Trophoblast cell (in vitro differentiated cells and primary cell): ENCODE measurements around the gene TLE3.

Experiments
- DNase-seq, 2 donors: peaks; one replicate each; pipeline ENCODE4 v3.0.0-alpha.2; 2016
- H2AFZ ChIP-seq: 2 replicates; pipeline ENCODE4 v1.6.1; 2013; ENCODE audit warnings: low read length, moderate library complexity, mild to moderate bottlenecking; ENCODE audit not compliant: insufficient read depth, poor library complexity
- H2AK5ac ChIP-seq: 2 replicates; pipeline ENCODE4 v1.6.1; 2013; ENCODE audit warnings: mild to moderate bottlenecking, low read length
- H2BK120ac ChIP-seq: 2 replicates; pipeline ENCODE4 v1.6.1; 2013; ENCODE audit warnings: low read length, mild to moderate bottlenecking, moderate library complexity; ENCODE audit not compliant: insufficient read depth, poor library complexity
- H2BK12ac ChIP-seq: 2 replicates; pipeline ENCODE4 v1.6.1; 2013; ENCODE audit warnings: mild to moderate bottlenecking, low read length, moderate library complexity
- H2BK5ac ChIP-seq: 2 replicates; pipeline ENCODE4 v1.6.1; 2013; ENCODE audit warnings: low read length, low read depth, moderate library complexity, mild to moderate bottlenecking; ENCODE audit not compliant: poor library complexity
- H3K14ac ChIP-seq: 2 replicates; pipeline ENCODE4 v1.6.1; 2013; ENCODE audit warnings: mild to moderate bottlenecking, low read length
- H3K18ac ChIP-seq: 2 replicates; pipeline ENCODE4 v1.6.1; 2013; ENCODE audit warnings: mild to moderate bottlenecking, low read length
- H3K23ac ChIP-seq: 2 replicates; pipeline ENCODE4 v1.6.1; 2013; ENCODE audit warnings: low read length
- H3K27ac ChIP-seq: 2 replicates; pipeline ENCODE4 v1.5.1; 2013; ENCODE audit warnings: low read depth, mild to moderate bottlenecking, inconsistent platforms, low read length, moderate library complexity
- H3K27me3 ChIP-seq: 2 replicates; pipeline ENCODE4 v1.6.1; 2013; ENCODE audit warnings: inconsistent platforms, mild to moderate bottlenecking, low read length, moderate library complexity; ENCODE audit not compliant: insufficient read depth
- H3K36me3 ChIP-seq, 2 experiments: 1 replicate in 1 of 2; 2 replicates in 1 of 2; pipeline ENCODE4 v1.6.1; 2013; ENCODE audit warnings: low read length in 2 of 2, mild to moderate bottlenecking in 2 of 2, moderate library complexity in 1 of 2; ENCODE audit not compliant: insufficient read depth in 2 of 2, control insufficient read depth in 1 of 2
- H3K4ac ChIP-seq: 2 replicates; pipeline ENCODE4 v1.6.1; 2013; ENCODE audit warnings: low read depth, mild to moderate bottlenecking, low read length, moderate library complexity
- H3K4me1 ChIP-seq, 2 experiments: 1 replicate in 1 of 2; 2 replicates in 1 of 2; pipeline ENCODE4 v1.6.1; 2013; ENCODE audit warnings: low read length in 2 of 2, mild to moderate bottlenecking in 2 of 2, moderate library complexity in 1 of 2; ENCODE audit not compliant: insufficient read depth in 2 of 2, control insufficient read depth in 1 of 2
- H3K4me2 ChIP-seq: 2 replicates; pipeline ENCODE4 v1.6.1; 2013; ENCODE audit warnings: inconsistent platforms, mild to moderate bottlenecking, low read length, moderate library complexity
- H3K4me3 ChIP-seq: 2 replicates; pipeline ENCODE4 v1.5.1; 2013; ENCODE audit warnings: mild to moderate bottlenecking, low read depth, low read length, inconsistent platforms
- H3K79me1 ChIP-seq: one replicate; pipeline ENCODE4 v1.6.1; 2013; ENCODE audit warnings: low read length
- H3K79me2 ChIP-seq: 2 replicates; pipeline ENCODE4 v1.6.1; 2013; ENCODE audit warnings: low read length, mild to moderate bottlenecking; ENCODE audit not compliant: control insufficient read depth, insufficient read depth, poor library complexity
- H3K9ac ChIP-seq: 2 replicates; pipeline ENCODE4 v1.6.1; 2013; ENCODE audit warnings: mild to moderate bottlenecking, low read length
- H3K9me3 ChIP-seq: 2 replicates; pipeline ENCODE4 v1.6.1; 2013; ENCODE audit warnings: low read depth, mild to moderate bottlenecking, control low read depth, inconsistent platforms, low read length; ENCODE audit not compliant: insufficient read depth
- H4K12ac ChIP-seq: 2 replicates; pipeline ENCODE4 v1.6.1; 2013; ENCODE audit warnings: low read depth, mild to moderate bottlenecking, low read length, moderate library complexity
- H4K8ac ChIP-seq: 2 replicates; pipeline ENCODE4 v1.6.1; 2013; ENCODE audit warnings: low read depth, mild to moderate bottlenecking, low read length, moderate library complexity
- H4K91ac ChIP-seq: one replicate; pipeline ENCODE4 v1.6.1; 2013; ENCODE audit warnings: low read depth, mild to moderate bottlenecking, low read length, moderate library complexity
- WGBS: extraction: QIAGEN DNeasy Blood & Tissue Kit; methylation state at CpG from one replicate; pipeline ENCODE4 v1.1.7; 2013; ENCODE audit warnings: missing lambda C conversion rate; ENCODE audit not compliant: insufficient read length, insufficient coverage; ENCODE audit errors: extremely low coverage; 5-methylcytosine and 5-hydroxymethylcytosine counted together

TLE3 gene

DNA sequence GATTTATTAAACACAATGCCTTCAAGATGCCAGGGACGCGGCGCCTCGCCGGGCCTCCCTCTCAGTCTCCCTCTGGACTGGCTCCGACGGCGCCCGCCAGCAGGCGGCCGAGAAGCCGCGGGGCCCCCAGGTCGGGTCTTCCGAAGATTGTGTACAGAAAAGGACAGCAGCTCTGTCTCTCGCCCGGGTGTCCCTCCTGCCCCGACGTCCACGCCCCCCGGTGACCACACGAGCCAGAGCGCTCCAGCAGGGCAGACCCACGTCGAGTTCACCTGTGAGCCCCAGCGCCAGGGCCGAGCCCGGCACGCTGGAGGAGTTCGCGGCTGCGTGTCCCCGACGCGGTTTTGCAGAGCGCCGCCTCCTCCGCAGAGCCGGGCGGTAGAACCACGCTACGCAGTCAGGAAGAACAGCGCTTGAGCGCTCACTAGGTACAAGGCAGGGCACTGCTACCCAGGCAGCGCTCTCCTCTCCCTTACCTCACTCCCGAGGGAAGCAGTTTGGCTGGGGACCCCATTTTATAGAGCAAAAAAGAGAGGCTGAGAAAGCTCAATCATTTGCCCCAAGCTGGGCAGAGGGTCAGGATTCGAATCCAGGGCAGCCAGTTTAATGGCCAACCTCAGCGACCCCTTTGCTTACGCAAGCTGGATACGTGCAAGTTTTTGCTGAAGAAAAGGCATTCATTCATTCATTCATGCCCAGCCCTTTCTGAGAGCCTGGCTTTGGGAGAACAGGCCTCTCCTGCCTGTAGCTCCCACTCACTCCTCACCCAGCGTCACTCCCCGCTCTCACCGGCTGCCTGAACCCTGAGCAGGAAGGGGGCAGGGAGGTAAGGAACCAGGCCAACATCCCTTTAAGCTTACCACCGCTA is 3.0 kb upstream of the TLE3 start:
- whole genome bisulfite sequencing, result no CpG with 5 or more reads among the region's 54 CpGs
- H3K79me1 ChIP-seq, result peaks cover 30% of the 10 kb centered on the region
- peaks cover 2% of the 10 kb centered on the region for H3K9me3 ChIP-seq
- peaks cover 17% of the 10 kb centered on the region for H3K79me2 ChIP-seq
- H4K91ac ChIP-seq, result peak overlapping the region; percentile 12
- no peak overlapping the region for H3K9ac ChIP-seq
- H3K4me1 ChIP-seq, result peaks cover 10 to 19% of the 10 kb centered on the region in 2 experiments
- peak overlapping the region; percentile 49 for H3K4me3 ChIP-seq
- no peak overlapping the region for H2AK5ac ChIP-seq
- no peaks in the 10 kb centered on the region for H3K36me3 ChIP-seq
- peak overlapping the region; percentile 7 for H3K14ac ChIP-seq
- peak overlapping the region; percentile 20 for H2AFZ ChIP-seq
- H3K18ac ChIP-seq, result peak overlapping the region; percentile 35
- H3K4ac ChIP-seq, result no peak overlapping the region
- H3K27ac ChIP-seq, result no peak overlapping the region
- H4K12ac ChIP-seq, result no peak overlapping the region
- peak overlapping the region; percentile 65 for H3K4me2 ChIP-seq
- peaks cover 3% of the 10 kb centered on the region for H3K27me3 ChIP-seq
- peak; percentile 66 to 77 for DNase-seq
- no peak overlapping the region for H3K23ac ChIP-seq
- H4K8ac ChIP-seq, result peak overlapping the region; percentile 39
- peak overlapping the region; percentile 10 for H2BK5ac ChIP-seq
- H2BK12ac ChIP-seq, result peak overlapping the region; percentile 47
- no peak overlapping the region for H2BK120ac ChIP-seq

DNA sequence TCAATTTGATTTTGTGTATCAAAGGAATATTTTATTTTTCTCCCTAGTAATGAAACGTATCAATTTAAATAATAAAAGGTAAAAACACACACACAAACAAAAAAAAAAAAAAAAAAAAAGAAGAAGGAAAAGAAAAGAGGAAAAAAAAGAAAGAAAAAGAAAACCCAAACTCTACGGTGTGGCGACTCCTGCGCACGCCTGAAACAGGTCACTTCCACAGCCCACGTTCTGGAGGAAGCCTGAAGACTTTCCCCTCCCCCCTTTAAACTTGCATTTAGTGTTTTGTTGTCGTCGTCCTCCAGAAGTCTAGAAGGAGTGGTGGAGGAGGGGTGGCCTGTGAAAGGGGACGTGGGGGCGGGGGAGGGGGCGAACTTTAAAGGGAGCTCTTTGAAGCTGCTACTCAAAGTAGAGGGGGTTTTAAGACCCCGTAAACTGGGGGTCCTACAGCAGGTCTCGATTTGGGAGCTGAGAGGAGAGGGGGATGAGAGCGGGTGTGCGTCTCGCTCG is 2.3 kb upstream of the TLE3 start:
- Histone ChIP-seq H3K9me3 (peaks cover 2% of the 10 kb centered on the region), H3K79me1 (peaks cover 37% of the 10 kb centered on the region), H3K27me3 (peaks cover 3% of the 10 kb centered on the region), H3K4me1 (peaks cover 10 to 19% of the 10 kb centered on the region in 2 experiments), H3K23ac (no peak overlapping the region), H2BK12ac (no peak overlapping the region), H2AK5ac (no peak overlapping the region), H3K4me2 (peak overlapping the region; percentile 65), H3K14ac (no peak overlapping the region), H3K36me3 (no peaks in the 10 kb centered on the region), H2BK5ac (peak overlapping the region; percentile 10), H3K9ac (no peak overlapping the region), H2BK120ac (no peak overlapping the region), H3K18ac (no peak overlapping the region), H3K79me2 (peaks cover 23% of the 10 kb centered on the region), H4K8ac (peak overlapping the region; percentile 39), H3K4ac (no peak overlapping the region), H4K91ac (no peak overlapping the region), H2AFZ (no peak overlapping the region), H4K12ac (no peak overlapping the region), H3K4me3 (no peak overlapping the region), H3K27ac (no peak overlapping the region)
- peak in 1 of 2 donors; percentile 40 for DNase-seq
- no CpG with 5 or more reads among the region's 17 CpGs for WGBS

DNA sequence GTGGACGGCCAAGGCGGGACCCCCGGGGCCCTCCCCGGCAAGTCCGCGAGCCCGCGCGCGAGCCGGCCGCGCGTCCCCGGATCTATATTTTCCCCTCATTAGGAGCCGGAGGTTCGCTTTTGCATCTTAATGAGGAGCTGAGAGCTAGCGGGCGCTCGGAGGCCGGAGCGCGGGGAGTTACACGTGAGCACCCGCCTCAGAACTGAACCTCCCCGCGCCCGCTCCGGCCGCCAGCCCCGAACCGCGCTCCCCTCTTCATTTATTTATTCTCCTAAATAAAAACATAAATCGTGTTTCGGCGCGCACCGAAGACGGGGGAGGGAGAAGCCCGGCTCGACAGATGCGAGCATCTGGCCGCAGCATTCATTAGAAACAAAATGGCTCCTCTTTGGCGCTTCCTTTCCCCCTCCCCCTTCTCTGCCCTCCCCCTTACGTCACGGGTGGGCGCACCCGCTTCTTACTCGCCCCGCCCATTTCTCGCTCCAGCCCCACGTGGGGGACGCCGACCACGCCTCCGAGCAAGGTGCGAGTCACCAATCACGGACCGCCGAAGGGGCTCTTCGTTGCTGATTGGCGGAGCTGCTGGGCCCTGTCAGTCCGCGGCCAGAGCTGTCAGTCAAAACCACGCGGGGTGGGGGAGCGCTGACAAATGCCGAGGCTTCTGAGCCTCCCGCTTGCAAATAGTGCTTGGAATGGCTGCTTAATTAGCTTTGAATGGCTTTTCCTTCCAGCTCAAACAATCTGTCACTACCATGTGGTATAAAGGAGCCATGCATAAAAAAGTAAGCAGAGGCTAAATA is 1.6 kb upstream of the TLE3 start:
- peak overlapping the region; percentile 68 for H4K91ac ChIP-seq
- peaks cover 3% of the 10 kb centered on the region for H3K27me3 ChIP-seq
- H3K36me3 ChIP-seq, result peaks cover 0 to 3% of the 10 kb centered on the region in 2 experiments
- no peak overlapping the region for H4K12ac ChIP-seq
- H3K4me2 ChIP-seq, result peak overlapping the region; percentile 96
- peak overlapping the region; percentile 41 for H3K18ac ChIP-seq
- peak overlapping the region; percentile 64 for H2AFZ ChIP-seq
- no peak overlapping the region for H3K27ac ChIP-seq
- peak overlapping the region; percentile 49 for H2BK5ac ChIP-seq
- H2BK12ac ChIP-seq, result no peak overlapping the region
- peak overlapping the region; percentile 44 for H3K4ac ChIP-seq
- peaks cover 37% of the 10 kb centered on the region for H3K79me1 ChIP-seq
- peak overlapping the region; percentile 70 for H2BK120ac ChIP-seq
- peaks cover 14 to 24% of the 10 kb centered on the region in 2 experiments for H3K4me1 ChIP-seq
- H3K79me2 ChIP-seq, result peaks cover 23% of the 10 kb centered on the region
- DNase-seq, result peak; percentile 99 to 100
- H3K14ac ChIP-seq, result peak overlapping the region; percentile 32
- H3K23ac ChIP-seq, result no peak overlapping the region
- WGBS, result no CpG with 5 or more reads among the region's 69 CpGs
- H4K8ac ChIP-seq, result peak overlapping the region; percentile 50
- H2AK5ac ChIP-seq, result no peak overlapping the region
- peaks cover 2% of the 10 kb centered on the region for H3K9me3 ChIP-seq
- H3K9ac ChIP-seq, result no peak overlapping the region
- peak overlapping the region; percentile 33 for H3K4me3 ChIP-seq

DNA sequence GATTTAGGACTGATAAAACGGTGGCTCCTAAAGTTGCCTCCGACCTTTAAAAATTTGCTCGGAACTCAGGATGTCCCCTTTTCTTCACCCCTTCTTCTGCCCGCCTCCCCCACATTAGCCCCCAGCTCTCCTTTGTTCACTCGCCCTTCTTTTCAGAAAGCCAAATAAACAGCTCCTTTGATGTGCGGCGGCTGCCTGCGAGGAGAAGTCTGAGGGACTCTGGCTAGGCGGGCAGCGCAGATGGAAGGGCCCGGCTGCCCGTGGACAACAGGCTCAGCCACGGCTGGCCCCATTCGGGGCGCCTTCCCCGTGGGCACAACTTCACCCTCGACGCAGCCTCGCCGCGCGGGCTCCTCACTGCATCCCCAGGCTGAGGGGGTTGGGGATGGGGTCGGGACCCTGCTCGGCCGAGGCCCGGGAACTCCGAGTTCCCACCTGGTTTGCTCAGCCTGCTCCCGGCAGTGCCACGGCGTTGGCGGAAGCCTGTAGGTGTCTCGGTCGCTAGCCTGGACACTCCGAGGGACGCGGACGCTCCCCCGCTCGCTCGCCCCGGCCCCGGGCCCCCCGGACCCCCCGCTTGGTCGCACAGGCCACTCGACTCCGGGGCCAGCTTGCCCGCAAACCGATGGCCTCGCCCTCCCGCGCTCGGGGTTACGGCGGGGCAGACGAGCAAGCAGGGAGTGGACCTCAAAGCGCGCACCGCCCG is 897 bp upstream of the TLE3 start:
- Histone ChIP-seq H2AK5ac (no peak overlapping the region), H3K79me2 (peaks cover 23% of the 10 kb centered on the region), H3K23ac (no peak overlapping the region), H3K4me2 (peak overlapping the region; percentile 96), H2BK12ac (peak overlapping the region; percentile 11), H4K12ac (no peak overlapping the region), H3K36me3 (peaks cover 0 to 3% of the 10 kb centered on the region in 2 experiments), H2AFZ (peak overlapping the region; percentile 64), H4K91ac (peak overlapping the region; percentile 77), H3K4me1 (peaks cover 14 to 25% of the 10 kb centered on the region in 2 experiments), H2BK120ac (peak overlapping the region; percentile 70), H3K9ac (no peak overlapping the region), H3K18ac (peak overlapping the region; percentile 57), H3K79me1 (peaks cover 37% of the 10 kb centered on the region), H3K14ac (peak overlapping the region; percentile 50), H3K9me3 (peaks cover 2% of the 10 kb centered on the region), H4K8ac (peak overlapping the region; percentile 59), H2BK5ac (peak overlapping the region; percentile 49), H3K27me3 (peaks cover 3% of the 10 kb centered on the region), H3K27ac (no peak overlapping the region), H3K4ac (peak overlapping the region; percentile 44), H3K4me3 (peak overlapping the region; percentile 33)
- DNase-seq, result peak; percentile 54 to 73
- no CpG with 5 or more reads among the region's 60 CpGs for WGBS
